Panc1 (cell line): ENCODE measurements around the gene MGAT1.

Experiments used
- POLR2AphosphoS5 ChIP-seq: IDR thresholded peaks from 2 replicates; pipeline ENCODE4 v1.6.1; 2012; ENCODE audit warnings: mild to moderate bottlenecking, low read depth, low read length, moderate library complexity
- TF ChIP-seq, protein P1 (sequence below): fragments of 450-650 bp; IDR thresholded peaks from 2 replicates; pipeline ENCODE4 v1.5.1; 2017; ENCODE audit warnings: mild to moderate bottlenecking
- TF ChIP-seq, protein P2 (sequence below), 2 experiments: IDR thresholded peaks; 2 replicates each; pipeline ENCODE4 v1.6.1; 2011 to 2012; ENCODE audit warnings: low read depth in 2 of 2, control low read depth in 1 of 2, low read length in 1 of 2, mild to moderate bottlenecking in 1 of 2, moderate library complexity in 1 of 2; ENCODE audit not compliant: insufficient read depth in 1 of 2

DNA sequence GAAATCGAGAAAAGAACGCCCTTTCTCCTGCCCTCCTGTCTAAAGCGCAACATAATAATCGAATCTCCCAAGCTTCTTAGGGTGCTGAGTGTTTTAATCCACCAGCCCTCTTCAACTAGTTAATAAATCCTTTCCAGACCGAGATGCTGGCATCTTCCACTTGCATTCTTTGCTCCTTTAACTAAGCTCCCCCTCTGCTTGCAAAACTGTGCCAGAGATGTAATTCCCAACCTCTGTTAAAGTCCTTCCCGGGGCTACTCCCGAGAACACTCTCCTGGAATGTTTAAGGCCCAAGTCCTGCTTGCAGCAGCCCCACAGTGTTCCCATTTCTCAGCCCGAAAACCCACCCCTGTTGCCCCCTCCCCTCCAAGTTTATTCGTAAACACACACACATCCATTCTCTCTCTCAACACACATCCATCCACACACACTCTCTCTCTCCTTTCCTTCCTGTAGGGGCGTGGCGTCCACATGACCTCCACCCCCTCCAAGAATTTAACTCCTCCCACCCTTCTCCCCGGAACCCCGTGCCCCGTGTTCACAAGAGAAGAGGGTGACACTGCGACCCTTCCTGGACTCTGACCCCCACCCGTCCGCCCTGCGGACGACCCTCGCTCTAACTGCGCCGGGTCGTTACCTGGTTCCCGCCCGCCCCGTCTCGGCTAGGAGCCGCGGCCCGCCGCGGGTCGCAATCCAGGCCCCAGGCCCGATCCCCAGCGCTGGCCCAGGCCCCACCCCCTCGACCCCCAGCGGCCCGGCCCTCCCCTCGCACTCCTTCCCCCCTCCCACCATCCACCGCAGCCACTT, 7.0 kb upstream of the MGAT1 start:
- TF ChIP-seq, protein P1, sequence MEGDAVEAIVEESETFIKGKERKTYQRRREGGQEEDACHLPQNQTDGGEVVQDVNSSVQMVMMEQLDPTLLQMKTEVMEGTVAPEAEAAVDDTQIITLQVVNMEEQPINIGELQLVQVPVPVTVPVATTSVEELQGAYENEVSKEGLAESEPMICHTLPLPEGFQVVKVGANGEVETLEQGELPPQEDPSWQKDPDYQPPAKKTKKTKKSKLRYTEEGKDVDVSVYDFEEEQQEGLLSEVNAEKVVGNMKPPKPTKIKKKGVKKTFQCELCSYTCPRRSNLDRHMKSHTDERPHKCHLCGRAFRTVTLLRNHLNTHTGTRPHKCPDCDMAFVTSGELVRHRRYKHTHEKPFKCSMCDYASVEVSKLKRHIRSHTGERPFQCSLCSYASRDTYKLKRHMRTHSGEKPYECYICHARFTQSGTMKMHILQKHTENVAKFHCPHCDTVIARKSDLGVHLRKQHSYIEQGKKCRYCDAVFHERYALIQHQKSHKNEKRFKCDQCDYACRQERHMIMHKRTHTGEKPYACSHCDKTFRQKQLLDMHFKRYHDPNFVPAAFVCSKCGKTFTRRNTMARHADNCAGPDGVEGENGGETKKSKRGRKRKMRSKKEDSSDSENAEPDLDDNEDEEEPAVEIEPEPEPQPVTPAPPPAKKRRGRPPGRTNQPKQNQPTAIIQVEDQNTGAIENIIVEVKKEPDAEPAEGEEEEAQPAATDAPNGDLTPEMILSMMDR: no peak
- TF ChIP-seq POLR2AphosphoS5: no peak
- TF ChIP-seq, protein P2, sequence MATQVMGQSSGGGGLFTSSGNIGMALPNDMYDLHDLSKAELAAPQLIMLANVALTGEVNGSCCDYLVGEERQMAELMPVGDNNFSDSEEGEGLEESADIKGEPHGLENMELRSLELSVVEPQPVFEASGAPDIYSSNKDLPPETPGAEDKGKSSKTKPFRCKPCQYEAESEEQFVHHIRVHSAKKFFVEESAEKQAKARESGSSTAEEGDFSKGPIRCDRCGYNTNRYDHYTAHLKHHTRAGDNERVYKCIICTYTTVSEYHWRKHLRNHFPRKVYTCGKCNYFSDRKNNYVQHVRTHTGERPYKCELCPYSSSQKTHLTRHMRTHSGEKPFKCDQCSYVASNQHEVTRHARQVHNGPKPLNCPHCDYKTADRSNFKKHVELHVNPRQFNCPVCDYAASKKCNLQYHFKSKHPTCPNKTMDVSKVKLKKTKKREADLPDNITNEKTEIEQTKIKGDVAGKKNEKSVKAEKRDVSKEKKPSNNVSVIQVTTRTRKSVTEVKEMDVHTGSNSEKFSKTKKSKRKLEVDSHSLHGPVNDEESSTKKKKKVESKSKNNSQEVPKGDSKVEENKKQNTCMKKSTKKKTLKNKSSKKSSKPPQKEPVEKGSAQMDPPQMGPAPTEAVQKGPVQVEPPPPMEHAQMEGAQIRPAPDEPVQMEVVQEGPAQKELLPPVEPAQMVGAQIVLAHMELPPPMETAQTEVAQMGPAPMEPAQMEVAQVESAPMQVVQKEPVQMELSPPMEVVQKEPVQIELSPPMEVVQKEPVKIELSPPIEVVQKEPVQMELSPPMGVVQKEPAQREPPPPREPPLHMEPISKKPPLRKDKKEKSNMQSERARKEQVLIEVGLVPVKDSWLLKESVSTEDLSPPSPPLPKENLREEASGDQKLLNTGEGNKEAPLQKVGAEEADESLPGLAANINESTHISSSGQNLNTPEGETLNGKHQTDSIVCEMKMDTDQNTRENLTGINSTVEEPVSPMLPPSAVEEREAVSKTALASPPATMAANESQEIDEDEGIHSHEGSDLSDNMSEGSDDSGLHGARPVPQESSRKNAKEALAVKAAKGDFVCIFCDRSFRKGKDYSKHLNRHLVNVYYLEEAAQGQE (IDR thresholded peaks at IDR 0.05; ENCODE audit: insufficient read depth in 1 of 2, low read depth in 2 of 2, low read length in 1 of 2): no peak
